WERI-Rb-1 (cell line): ENCODE results near the gene DPP8.

ENCODE experiments used
- DNase-seq: peaks from one replicate; pipeline ENCODE4 v3.0.0-alpha.2; 2020
- H3K27ac ChIP-seq: fragments of 250-450 bp; sonication (Bioruptor Pico); 2 replicates; pipeline ENCODE4 v1.5.1; 2020; ENCODE audit warnings: mild to moderate bottlenecking, moderate library complexity
- H3K27me3 ChIP-seq: fragments of 250-450 bp; sonication (Bioruptor Pico); 2 replicates; pipeline ENCODE4 v1.5.1; 2021; ENCODE audit warnings: mild to moderate bottlenecking, low read depth, moderate library complexity; ENCODE audit not compliant: insufficient read depth, severe bottlenecking
- H3K36me3 ChIP-seq: fragments of 250-450 bp; sonication (Bioruptor Pico); 2 replicates; pipeline ENCODE4 v1.5.1; 2020; ENCODE audit warnings: mild to moderate bottlenecking, moderate library complexity
- H3K4me3 ChIP-seq: 2 replicates; pipeline ENCODE4 v1.5.1; 2011; ENCODE audit warnings: low read depth, mild to moderate bottlenecking, control low read depth, low read length
- H3K9me3 ChIP-seq: fragments of 250-450 bp; sonication (Bioruptor Pico); 2 replicates; pipeline ENCODE4 v1.5.1; 2021; ENCODE audit warnings: mild to moderate bottlenecking, moderate library complexity; ENCODE audit not compliant: severe bottlenecking
- TF ChIP-seq, protein P1 (sequence below): IDR thresholded peaks from 2 replicates; pipeline ENCODE4 v1.5.1; 2011; ENCODE audit warnings: low read depth, mild to moderate bottlenecking, control low read depth, inconsistent platforms, low read length

Gene DPP8

GRCh38 chr15:65521350-65521749, 3.9 kb upstream of the DPP8 start:
- Histone ChIP-seq H3K27ac (no peak overlapping the region), H3K27me3 (no peaks in the 10 kb centered on the region), H3K36me3 (peaks cover 4% of the 10 kb centered on the region; the same call in 1 of the 2 replicates), H3K9me3 (no peaks in the 10 kb centered on the region), H3K4me3 (no peak overlapping the region)
- TF ChIP-seq, protein P1, sequence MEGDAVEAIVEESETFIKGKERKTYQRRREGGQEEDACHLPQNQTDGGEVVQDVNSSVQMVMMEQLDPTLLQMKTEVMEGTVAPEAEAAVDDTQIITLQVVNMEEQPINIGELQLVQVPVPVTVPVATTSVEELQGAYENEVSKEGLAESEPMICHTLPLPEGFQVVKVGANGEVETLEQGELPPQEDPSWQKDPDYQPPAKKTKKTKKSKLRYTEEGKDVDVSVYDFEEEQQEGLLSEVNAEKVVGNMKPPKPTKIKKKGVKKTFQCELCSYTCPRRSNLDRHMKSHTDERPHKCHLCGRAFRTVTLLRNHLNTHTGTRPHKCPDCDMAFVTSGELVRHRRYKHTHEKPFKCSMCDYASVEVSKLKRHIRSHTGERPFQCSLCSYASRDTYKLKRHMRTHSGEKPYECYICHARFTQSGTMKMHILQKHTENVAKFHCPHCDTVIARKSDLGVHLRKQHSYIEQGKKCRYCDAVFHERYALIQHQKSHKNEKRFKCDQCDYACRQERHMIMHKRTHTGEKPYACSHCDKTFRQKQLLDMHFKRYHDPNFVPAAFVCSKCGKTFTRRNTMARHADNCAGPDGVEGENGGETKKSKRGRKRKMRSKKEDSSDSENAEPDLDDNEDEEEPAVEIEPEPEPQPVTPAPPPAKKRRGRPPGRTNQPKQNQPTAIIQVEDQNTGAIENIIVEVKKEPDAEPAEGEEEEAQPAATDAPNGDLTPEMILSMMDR: no peak
- DNase-seq: no peak

DNA sequence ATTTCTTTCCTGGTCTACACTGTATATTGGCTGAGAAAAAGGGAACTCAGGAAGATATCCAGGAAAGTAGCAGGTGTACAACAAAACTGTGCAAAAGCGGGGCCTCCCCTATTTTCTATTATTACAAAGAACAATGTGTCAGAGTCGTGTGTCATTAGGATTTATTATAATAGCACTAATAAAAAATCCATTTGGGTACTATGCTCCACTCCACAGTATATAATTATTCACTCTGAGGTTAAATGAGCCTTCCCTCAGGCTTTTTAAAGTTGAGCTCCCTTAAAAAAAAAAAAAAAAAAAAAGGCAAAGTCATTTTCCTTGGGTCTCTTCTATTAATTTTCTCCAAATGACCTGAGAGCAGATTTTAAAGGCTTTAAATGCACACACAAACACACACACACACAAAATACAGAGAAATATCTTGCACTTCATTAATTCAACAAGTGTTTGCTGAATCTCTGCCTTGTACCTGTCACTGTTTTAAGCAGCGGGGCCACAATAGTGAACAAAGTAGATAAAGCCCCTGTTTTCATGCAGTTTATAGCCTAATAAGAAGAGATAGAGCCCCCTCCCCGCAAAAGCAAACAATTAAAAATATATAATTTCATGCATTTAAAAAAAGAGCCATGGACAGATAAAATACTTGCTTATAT, 1.3 kb upstream of the DPP8 start:
- H3K27ac ChIP-seq: no peak overlapping the region
- no peaks in the 10 kb centered on the region for H3K27me3 ChIP-seq
- H3K4me3 ChIP-seq: no peak overlapping the region
- peaks cover 21% of the 10 kb centered on the region for H3K36me3 ChIP-seq
- no peaks in the 10 kb centered on the region for H3K9me3 ChIP-seq
- TF ChIP-seq, protein P1: no peak
- no peak for DNase-seq

GRCh38 chr15:65517866-65518207, 348 bp upstream of the DPP8 start:
- peak overlapping the region; percentile 100 for H3K4me3 ChIP-seq
- H3K27ac ChIP-seq: peak overlapping the region; percentile 95
- H3K36me3 ChIP-seq: peaks cover 21% of the 10 kb centered on the region
- TF ChIP-seq, protein P1: no peak
- no peak for DNase-seq
- H3K9me3 ChIP-seq: no peaks in the 10 kb centered on the region
- H3K27me3 ChIP-seq: no peaks in the 10 kb centered on the region

GRCh38 chr15:65512807-65513416, 4.6 kb downstream of the DPP8 start:
- Histone ChIP-seq H3K27ac (no peak overlapping the region), H3K36me3 (peaks cover 46% of the 10 kb centered on the region), H3K9me3 (no peaks in the 10 kb centered on the region), H3K27me3 (no peaks in the 10 kb centered on the region), H3K4me3 (no peak overlapping the region)
- TF ChIP-seq, protein P1: no peak
- no peak for DNase-seq

DNA sequence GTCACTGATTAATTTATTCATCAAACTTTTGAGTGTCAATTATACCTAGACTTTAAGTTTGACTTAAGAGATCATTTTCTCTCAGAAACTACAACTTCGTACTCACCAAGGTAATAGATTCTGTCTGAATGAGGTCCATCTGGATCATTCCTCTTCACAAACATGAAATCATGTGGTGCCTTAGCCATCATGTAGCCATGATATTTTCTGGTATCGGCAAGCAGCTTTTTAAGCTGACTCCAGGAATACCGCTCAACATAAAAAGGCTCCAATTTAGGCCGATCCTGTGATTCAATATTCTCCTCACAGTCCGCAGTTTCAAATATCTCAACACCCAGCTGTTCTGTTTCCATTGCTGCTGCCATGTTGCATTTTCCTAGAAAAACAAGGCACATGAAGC, 5.3 kb downstream of the DPP8 start:
- no peak for DNase-seq
- TF ChIP-seq, protein P1: no peak
- H3K9me3 ChIP-seq: no peaks in the 10 kb centered on the region
- H3K36me3 ChIP-seq: peaks cover 48% of the 10 kb centered on the region
- no peaks in the 10 kb centered on the region for H3K27me3 ChIP-seq
- no peak overlapping the region for H3K27ac ChIP-seq
- H3K4me3 ChIP-seq: no peak overlapping the region

DNA sequence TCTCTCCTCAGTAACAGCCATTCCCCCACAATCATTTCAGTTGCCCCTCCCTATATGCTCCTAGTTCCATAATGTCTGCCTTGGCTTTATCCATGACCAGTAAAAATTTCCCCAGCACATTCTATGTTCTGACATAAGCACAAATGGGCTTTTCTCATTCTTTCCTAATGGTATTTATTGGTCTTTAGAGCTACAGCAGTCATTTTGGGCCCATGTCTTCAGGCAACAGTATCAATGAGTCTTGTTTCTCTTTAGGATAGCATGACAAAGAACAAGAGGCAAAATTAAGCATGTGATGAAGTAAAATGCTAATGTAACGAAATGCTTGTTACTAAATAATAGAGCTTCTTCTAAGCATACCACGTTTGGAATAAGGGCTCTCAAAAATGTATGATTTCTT, 8.2 kb downstream of the DPP8 start:
- TF ChIP-seq, protein P1: no peak
- Histone ChIP-seq H3K27me3 (no peaks in the 10 kb centered on the region), H3K4me3 (no peak overlapping the region), H3K27ac (no peak overlapping the region), H3K36me3 (peaks cover 52% of the 10 kb centered on the region), H3K9me3 (no peaks in the 10 kb centered on the region)
- DNase-seq: no peak
